DMS153 treated with DMSO at 0.1 percent for 48 hours (cell line): ENCODE results near the gene UBQLN4.
"Not testable (repeated sequence)": the region's sequence is repeated elsewhere in the genome, so short reads cannot be mapped to it uniquely, and the experiment has no call there.

ENCODE experiments used
- DNase-seq: peaks from one replicate; lab custom pipeline; 2025; ENCODE audit not compliant: unreplicated experiment; lab: John Stamatoyannopoulos, UW

Gene UBQLN4

DNA sequence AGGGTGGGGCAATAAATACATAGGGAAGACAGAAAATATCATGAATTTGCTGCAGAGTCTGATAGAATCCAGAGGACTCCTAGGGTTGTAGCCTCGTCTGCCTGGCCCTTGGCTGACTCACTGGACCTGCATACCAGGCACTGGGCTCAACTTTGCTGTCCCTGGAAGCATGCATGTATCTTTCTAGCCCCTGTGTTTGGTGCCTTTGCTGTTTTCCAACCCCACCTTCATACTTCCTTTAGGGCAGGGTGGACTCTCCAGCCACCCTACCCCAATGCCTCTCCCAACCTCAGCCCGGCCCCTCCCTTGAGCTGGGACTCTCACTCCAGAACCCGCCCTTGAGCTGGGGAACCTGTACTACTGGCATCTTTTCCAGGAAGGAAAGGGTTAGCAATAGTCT is 8.6 kb upstream of the UBQLN4 start:
- no peak for DNase-seq

DNA sequence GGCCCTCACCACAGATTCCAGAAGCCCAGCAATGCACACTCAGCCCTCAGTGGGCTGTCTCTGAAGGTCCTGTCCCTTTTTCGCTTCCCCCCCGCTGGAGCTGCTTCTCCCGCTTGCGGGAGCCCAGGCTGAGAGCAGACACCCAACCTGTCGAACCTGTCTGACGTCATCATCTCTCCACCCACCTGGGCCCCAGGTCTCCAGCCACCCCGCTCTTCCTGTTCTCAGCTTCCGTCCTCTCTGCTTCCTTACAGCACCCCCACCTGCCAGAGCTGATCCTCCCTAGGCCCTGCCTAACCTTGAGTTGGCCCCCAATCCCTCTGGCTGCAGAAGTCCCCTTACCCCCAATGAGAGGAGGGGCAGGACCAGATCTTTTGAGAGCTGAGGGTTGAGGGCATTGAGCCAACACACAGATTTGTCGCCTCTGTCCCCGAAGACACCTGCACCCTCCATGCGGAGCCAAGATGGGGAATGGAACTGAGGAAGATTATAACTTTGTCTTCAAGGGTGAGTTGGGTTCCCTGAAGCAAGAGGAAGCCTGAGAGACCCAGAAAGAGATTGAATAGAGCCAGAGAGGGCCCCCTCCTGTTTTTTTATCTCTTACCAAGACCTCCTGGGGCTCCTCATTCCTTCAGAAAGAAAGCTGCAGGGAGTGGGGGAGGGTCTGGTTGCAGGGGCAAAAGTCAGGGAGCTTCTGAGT is 7.5 kb upstream of the UBQLN4 start, which contains the start of gene RAB25:
Gene RAB25, plus strand, starts transcription at position 224 of the 700 bp plus-strand sequence. Its CDS starts 241 bp downstream, at position 465.
- peak; percentile 98 for DNase-seq

DNA sequence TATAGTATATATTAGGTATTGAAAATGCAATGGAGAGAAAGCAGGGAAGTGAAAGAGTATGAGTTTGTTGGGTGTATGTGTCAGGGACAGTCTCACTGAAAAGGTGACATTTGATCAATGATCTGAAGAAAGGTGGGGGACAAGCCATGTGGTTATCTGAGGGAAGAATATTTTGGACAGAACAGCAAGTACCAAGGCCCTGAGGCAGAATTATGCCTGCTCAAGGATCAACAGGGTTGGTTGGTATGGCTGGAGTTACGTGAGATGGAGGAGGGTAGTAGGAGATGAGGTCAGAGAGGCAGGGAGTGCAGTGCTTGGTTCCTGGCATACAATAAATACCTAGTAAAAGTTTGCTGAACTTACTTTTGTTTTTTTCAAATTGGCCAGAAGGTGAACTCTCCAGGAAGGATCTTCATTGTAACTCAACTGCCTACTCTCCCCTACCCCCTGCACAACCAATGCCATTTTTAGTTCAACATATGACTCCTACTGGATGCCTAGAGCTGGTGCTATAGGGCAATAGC is 2.8 kb upstream of the UBQLN4 start:
- DNase-seq = no peak

DNA sequence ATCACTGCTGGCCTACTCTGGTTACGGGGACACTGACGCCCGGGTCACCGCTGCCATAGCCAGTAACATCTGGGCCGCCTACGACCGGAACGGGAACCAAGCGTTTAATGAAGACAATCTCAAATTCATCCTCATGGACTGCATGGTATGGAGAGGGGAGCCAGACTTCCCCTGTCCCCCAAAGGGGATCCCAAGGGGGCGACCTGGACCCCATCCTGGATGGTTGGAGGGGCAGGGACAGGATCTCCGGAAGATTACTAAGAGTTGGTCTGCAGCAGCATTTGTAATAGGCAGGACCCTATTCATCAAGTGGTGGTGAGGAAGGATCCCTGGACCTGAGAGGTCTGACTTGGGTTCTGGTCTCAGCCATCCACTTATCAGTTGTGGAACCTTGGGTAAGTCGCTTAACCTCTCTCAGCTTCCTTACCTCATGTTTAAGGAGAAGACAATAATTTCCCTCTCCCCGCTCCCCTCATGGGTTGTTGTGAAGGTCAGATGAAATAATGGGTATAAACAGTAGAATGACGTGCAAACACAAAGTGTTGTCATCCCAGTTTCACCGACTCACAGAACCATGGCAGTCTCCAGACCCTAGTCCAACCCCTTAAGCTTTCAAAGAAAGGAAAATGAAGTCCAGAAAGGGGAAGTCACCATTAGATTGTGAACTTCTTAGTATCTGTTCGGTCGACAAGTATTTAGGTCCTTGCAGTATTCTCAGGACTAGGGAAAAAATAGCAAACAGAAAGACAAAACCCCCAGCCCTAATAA is 1.9 kb upstream of the UBQLN4 start:
- DNase-seq = no peak

DNA sequence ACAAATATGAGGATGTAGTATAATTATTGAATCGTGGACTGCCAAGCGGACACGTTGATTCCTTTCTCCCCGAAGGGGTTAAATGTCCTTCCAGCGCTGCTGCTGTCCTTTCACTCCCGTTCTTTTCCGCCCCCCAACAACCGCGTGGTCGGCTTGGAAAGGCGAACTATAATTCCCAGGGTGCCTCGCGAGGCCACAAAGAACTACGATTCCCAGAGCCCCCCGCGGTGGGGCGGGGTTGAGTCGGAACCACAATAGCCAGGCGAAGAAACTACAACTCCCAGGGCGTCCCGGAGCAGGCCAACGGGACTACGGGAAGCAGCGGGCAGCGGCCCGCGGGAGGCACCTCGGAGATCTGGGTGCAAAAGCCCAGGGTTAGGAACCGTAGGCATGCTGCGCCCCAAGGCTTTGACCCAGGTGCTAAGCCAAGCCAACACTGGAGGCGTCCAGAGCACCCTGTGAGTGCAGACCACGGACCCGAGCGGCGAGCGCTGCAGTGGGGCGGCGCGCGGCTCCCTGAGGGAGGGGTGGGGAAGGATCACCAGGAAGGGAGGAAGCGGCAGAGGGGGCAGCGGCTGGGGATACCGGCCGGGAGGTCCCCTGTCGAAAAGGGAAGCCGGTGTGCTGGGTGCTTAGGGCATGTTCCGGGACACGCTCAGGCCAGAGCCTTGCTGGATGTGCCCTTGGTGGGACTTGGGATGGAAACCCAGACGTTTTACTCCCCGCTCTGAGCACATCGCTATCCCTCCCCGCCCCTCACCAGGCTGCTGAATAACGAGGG is 1.1 kb upstream of the UBQLN4 start, which contains the start of gene LAMTOR2:
Gene LAMTOR2, plus strand, starts transcription at position 283 of the 781 bp plus-strand sequence. Its CDS starts 108 bp downstream, at position 391.
- DNase-seq = peak; percentile 99

DNA sequence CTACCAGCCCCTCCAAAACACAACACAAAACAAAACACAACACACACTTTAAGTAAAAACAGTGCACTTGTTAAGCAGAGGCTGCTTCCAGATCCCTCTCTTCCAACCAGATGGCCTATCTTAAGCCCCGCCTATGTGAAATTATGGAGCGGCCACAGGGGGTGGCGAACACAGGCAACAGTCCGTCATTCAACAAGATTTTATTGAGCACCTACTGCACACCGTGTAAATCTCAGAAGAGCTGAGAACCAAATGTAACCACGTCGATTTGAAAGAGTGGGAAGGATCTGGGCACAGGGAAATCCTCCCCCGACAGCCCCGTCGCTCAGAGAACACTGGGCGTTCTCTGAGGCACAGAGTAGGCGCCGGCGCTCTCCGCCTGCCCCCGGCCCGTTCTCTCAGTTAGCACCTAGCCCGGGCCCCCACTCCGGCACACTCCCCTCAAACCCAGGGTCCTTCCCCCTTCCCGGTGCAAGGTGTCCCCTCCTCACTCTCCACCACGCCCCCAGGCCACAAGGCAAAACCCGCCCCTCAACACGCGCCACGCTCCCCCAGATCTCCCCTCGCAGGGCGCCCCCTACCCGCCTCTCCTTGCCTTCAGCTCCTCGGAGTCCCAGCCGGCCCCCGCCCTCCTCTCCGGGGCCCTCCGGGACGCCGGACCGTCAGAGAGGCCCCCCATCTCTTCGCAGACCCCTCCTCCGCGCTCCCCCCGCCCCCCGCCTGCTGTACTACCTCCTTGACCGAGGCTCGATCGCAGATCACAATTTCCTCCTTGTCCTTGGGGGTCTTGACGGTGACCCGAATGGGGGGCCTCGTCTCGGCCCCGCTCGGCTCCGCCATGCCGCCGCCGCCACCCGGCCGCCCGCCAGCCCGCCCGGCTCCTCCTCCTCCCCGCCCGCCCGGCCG is 483 bp downstream of the UBQLN4 start:
- DNase-seq = peak; percentile 35

DNA sequence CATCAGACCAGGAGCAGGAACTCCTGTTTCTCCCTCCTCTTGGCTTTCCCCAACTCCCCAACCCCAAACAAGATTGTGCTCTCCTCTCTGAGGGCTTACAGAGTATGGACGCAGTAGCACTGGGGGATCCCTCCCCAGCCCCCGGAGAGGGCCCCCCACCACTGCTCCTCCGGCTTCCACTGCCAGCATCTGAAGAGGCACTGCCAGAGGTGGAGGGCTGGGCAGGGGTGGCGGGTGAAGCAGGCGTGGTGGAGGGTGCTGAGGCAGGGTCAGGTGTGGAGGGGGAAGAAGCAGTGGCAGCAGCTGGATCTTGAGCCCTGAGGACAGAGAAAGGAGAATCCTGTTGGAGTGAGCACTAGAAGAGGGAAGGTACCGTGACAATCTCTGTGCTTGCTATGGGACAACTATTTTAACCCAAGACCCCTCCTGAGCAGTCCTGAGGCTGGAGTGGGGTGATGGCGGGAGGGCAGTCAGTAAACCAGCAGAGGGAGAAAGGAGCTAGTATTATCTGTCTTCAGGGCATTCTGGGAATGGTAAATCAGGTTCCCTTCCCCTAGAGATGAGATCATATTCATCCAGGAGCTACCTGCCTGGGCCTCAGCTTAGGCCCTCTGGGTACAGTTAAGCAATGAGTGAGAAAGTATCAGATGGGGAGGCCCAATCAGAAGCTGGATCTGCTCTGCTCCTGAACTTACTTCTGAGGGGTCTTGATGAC is 2.4 kb downstream of the UBQLN4 start:
- DNase-seq = no peak

DNA sequence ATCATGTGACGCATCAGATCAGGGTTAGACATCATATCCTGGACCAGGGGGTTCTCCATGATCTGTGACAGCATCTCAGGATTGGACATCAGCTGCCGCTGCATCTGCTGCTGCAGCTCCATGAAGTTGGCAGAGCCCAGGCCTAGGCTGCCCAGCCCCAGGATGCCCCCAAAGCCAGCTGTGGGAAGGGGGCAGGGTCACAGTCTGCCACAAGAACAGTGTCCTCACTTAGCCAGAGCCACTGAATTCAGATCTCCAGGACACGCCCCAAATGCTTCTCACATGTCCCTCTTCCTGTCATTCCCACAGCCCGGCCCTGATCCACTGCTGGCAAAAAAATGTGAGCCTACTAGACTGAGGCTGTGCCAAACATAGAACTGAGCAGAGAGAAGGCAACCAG is 3.2 kb downstream of the UBQLN4 start:
- no peak for DNase-seq

DNA sequence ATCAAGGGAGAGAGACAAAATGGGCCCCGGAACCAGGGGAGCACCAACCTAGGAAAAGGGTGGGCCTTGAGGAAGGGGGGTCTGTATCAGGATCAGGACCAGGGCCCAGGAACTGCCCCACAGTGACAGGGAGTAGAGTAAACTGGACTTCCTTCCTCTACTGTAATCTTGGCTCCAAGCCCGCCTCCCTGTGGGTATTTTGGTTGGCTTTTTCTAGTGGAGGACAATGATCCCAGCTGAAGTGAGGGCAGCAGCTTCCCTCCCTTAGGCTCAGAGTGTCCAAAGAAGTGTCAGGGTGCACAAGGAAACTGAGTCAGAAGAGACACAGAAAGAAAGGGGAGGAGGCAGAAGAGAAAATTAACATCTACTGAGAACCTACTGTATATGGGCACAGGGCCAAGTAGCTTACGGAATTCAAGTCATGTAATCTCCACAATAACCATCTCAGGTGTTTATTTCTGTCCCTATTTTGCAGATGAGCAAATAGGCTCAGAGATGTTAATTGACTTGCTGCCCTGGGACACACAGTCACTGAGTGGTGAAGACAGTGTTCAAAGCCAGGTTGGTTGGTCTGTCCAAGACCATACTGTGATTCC is 4.8 kb downstream of the UBQLN4 start:
- DNase-seq = no peak

DNA sequence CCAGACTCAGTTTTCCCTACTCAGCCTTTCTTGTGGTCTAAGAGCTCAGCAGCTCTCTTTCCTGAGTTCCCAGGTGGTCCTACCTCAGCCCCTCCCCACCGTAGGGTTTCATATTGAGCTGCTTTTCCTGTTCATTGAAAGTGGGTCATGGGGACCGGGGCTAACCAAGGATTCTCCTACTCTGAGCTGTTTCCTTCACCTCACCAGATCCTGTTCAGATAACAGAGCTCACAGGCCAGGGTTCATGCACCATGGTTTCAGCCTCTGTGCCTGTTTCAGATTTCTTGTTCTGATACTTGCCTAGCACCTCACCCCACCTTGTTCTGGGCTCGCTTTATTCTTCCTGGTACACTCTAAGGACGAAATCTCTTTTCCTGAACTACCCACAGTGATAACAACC is 8.5 kb downstream of the UBQLN4 start:
- DNase-seq = no peak

DNA sequence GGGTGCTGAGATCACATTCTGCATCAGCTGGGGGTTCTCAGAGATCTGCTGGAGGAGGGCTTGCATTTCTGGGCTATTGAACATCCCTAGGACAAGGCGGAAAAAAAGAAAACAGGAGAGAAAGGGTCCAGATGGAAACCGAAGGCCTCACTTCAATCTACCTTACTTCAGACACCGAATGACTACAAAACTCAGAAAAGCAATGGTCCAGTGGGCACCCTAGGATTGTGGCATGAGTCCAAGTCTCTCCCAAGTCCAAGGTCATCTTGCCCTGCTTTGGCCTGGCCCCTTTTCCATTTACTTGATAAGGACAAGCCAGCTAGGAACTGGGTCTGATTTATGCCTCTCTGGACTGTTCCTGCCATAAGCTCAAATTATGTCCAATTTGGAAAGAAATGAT is 10.8 kb downstream of the UBQLN4 start:
- DNase-seq = no peak

DNA sequence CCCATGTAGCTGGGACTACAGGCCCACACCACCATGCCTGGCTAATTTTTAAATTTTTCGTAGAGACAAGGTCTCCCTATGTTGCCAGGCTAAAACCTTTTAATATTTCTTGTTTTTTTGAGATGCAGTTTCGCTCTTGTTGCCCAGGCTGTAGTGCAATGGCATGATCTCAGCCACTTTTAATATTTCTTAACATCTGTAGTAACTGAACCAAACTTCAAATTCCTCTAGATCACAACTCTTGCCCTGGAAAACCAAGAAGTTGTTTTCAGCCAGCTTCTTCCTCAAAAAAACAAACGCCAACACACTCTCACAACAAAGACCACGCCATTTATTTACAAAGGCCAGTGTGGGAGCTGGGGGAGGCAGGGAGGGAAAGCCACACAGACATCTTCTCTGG is 18.6 kb downstream of the UBQLN4 start:
- not testable (repeated sequence) for DNase-seq

DNA sequence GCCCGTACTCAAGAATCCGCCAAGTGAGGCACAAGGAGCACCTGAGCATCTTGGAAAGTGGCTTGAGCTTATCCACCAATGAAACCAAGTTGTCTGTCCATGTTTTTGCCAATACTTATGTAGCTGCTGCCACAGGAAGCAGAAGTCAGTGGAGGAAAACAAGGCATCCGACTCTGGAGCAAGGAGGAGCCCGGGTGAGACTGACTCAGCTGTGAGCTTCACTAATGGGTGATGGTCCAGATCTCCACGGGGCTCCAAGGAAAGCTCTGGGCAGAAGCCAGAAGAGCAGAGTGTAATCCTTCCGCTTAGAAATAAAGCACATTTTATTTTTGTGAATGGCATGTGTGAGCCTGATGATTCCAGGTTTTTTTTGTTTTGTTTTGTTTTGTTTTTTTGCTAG is 20.6 kb downstream of the UBQLN4 start:
- DNase-seq = no peak

DNA sequence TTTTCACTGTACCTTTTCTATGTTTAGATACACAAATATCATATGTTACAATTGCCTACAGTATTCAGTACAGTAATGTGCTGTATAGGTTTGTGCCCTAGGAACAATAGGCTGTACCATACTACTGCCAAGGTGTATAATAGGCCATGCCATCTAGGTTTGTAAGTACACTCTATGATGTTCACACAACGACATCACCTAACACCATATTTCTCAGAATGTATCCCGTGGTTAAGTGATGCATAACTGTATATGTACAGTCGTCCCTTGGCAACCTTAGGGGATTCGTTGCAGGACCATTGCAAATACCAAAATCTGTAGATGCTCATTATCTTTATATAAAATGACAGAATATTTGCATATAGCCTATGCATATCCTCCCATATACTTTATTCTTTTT is 27.0 kb downstream of the UBQLN4 start:
- DNase-seq = no peak

DNA sequence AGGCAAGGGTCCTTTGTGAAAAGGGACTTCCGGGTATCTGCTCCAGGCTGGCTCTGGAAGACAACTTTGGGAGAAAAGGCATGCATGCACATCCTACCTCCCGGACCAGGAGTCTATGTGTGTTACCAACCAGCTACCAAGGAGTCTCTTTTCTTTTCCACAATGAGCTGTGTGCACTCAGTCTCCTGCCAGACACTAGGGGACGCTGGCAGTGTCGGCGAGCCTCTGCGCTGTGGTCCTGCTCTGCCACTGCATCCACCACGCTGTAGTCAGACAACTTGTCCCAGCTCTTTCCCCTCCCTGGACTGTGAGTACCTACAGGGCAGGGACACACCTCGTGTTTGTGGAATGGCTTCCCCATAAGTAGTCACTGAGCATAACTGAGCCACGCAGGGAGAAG is 27.7 kb downstream of the UBQLN4 start:
- no peak for DNase-seq

DNA sequence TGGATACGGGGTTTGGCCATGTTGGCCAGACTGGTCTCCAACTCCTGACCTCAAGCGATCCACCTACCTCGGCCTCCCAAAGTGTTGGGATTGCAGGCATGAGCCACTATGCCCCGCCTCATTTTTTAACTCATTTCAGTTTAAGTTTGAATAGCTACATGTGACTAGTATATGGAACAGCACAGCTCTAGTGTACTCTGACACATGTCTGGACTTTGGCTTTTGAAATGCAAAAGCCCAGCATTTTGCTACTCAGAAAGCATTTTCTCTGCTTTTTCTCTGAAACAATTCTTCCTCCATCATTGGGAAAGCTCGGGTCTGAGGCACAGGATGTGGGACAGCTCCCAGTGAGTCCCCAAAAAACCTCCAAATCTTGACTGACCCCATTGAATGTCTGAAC is 28.8 kb downstream of the UBQLN4 start:
- DNase-seq = no peak

DNA sequence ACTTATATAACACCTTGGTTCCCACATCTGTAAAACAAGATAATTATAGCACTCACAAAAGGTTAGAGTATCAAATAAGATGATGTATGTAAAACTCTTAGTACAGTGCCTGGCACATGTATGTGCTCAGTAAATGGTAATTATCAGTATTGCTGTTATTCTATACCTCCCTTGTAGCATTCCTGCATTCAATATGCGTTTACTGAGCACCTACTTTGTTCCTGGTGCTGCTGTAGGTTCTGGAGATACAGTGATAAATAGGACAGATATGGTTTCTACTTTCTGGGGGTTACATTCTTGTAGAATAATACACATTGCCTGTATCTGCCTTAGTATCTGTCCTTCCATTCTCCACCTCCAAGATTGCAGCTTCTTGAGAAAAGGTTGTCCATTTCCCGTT is 31.6 kb downstream of the UBQLN4 start:
- DNase-seq = no peak

DNA sequence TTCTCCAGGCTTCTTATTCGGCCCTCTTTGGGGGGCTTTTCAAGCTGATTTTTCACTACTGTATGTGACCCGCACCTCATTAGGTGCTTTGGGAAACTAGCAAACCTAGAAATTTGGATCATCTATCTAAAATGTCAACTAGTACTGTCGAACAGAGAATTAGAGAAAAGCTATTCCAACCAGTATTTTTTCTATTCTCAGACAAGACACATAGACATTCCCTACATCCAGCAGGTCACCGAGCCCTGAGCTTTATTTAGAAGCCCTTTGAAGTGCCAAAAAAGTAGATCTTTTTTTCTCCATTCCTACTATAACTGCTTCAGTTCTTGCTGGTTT is 32.5 kb downstream of the UBQLN4 start:
- no peak for DNase-seq

DNA sequence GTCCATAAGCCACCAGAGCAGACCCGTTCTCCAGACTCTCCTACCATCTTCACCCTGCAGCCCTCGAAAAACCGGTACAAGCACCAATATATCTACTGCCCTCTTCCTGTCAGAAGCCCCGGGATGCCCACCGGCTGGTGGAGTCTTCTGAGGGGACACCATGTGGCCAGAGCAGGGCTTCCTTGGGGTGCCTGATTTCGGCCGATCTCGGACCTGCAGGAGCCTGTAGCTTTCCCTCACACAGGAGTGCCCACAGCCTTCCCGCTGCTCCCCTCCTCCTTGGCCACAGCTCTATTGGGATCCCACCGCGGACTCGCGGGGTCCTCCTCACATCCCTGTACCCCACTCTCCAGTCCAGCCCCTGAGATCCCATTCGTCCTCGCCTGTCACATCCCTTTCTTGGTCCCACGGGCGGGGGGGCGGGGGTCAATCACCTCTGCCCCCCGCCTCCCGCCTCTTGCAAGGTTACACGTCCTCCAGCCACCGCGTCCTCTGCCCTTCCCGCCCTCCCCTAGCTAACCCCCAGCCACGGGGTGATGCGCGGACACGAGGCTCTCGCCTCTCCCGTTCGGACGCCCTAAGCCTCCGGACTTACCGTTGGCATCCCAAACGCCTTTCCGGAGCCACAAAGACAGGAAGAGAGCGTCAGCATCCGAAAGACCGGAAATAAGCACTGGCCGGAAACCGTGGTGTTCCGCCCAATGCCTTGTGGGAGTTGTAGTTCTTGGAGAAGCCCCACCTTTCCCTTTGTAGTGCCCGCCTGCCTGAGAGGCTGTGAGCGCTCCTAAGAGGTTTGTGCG is 33.1 kb downstream of the UBQLN4 start, which contains the start of gene SSR2:
Gene SSR2, minus strand, starts transcription at position 659 of the 800 bp plus-strand sequence. CDS start 784 bp downstream, outside the sequence.
- peak; percentile 96 for DNase-seq
